DND-41 (cell line): ENCODE data around the gene PROSER2.

Source experiments
- CTCF ChIP-seq: IDR thresholded peaks from 2 replicates; pipeline ENCODE4 v1.5.1; 2012; ENCODE audit warnings: borderline replicate concordance, low read length, moderate library complexity, mild to moderate bottlenecking; ENCODE audit not compliant: poor library complexity, severe bottlenecking; ENCODE audit errors: extremely low read depth
- EZH2 ChIP-seq: IDR thresholded peaks from 3 replicates; pipeline ENCODE4 v1.6.1; 2012; ENCODE audit warnings: borderline replicate concordance, low read depth, mild to moderate bottlenecking, moderate library complexity, low read length, inconsistent platforms; ENCODE audit not compliant: severe bottlenecking

DNA sequence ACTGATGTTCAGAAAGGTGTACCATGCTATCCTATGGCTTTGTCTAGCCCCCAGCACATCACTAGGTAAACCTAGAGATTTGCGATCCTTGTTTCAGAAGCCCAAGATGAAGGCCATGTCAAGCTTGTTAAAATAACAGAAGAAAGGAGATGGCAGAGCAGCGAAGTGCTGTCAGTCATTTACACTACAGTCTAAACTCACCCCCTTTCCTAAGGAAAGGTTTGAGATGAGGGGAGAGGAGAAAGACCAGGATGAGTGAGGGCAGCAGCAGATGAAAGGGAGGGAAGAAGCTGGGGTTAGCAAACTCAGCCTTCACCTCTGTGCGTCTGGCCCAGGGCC is 74.8 kb downstream of the PROSER2 start:
- no peak for TF ChIP-seq CTCF
- no peak for TF ChIP-seq EZH2
